ENCODE measurements around the gene LRP8. TPM values are rescaled to one million over a fixed set of nuclear protein-coding genes. Genes with fewer than 3 reads are reported as not detected.

The LRP8 gene
- total and polyA plus RNA-seq, 4 donors, result 2.6 to 20.0 (median 9.6) TPM

DNA sequence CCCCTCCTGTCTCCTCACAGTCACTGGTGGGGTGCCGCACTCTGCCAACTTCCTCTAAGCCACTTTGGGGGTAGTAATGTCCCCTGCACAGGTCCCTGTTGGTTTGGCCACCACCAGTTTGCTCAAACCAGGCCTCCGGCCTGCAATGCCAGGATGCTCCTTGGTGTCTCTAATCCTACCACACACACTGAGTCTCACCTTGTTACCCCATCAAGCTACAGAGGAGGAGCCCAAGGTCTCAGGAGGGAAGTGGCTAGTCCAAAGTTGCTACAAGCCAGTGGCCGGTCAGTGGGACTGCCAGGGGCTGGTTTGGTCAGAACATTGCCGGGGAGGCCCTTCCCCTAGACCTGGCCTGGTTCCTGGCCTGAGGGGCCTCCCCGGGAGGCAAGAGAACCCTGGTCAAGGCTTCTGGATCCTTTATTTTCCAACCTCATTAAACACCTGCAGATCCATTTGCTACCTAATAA is 21.5 kb upstream of the LRP8 start:
- H3K9ac ChIP-seq (ENCODE audit: insufficient read depth in 1 of 2, low read length in 2 of 2), result no peak overlapping the region
- no peaks in the 10 kb centered on the region for H3K36me3 ChIP-seq (ENCODE audit: control insufficient read depth in 4 of 4, insufficient read depth in 4 of 4, low read length in 4 of 4)
- H3K9me3 ChIP-seq (ENCODE audit: control insufficient read depth in 4 of 4, insufficient read depth in 3 of 4, low read length in 3 of 4), result peaks cover 0 to 3% (median 0%) of the 10 kb centered on the region in 4 donors
- no peaks in the 10 kb centered on the region for H3K27me3 ChIP-seq (ENCODE audit: control insufficient read depth in 3 of 3, insufficient read depth in 3 of 3, low read length in 2 of 3)
- TF ChIP-seq, protein P1, sequence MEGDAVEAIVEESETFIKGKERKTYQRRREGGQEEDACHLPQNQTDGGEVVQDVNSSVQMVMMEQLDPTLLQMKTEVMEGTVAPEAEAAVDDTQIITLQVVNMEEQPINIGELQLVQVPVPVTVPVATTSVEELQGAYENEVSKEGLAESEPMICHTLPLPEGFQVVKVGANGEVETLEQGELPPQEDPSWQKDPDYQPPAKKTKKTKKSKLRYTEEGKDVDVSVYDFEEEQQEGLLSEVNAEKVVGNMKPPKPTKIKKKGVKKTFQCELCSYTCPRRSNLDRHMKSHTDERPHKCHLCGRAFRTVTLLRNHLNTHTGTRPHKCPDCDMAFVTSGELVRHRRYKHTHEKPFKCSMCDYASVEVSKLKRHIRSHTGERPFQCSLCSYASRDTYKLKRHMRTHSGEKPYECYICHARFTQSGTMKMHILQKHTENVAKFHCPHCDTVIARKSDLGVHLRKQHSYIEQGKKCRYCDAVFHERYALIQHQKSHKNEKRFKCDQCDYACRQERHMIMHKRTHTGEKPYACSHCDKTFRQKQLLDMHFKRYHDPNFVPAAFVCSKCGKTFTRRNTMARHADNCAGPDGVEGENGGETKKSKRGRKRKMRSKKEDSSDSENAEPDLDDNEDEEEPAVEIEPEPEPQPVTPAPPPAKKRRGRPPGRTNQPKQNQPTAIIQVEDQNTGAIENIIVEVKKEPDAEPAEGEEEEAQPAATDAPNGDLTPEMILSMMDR (IDR thresholded peaks at IDR 0.05; ENCODE audit: control extremely low read depth, extremely low read depth), result no peak
- no peaks in the 10 kb centered on the region for H3K4me1 ChIP-seq (ENCODE audit: control insufficient read depth in 5 of 5, insufficient read depth in 5 of 5, low read length in 5 of 5)
- H3K27ac ChIP-seq (ENCODE audit: low read depth in 1 of 2, low read length in 1 of 2), result no peak overlapping the region
- DNase-seq (no peak), ATAC-seq (ENCODE audit: insufficient read depth, low FRiP score) (no peak)
- no peak overlapping the region for H3K4me3 ChIP-seq
- WGBS, 2 donors, result 66 to 68% methylated on average over 5 of the region's 5 CpGs

DNA sequence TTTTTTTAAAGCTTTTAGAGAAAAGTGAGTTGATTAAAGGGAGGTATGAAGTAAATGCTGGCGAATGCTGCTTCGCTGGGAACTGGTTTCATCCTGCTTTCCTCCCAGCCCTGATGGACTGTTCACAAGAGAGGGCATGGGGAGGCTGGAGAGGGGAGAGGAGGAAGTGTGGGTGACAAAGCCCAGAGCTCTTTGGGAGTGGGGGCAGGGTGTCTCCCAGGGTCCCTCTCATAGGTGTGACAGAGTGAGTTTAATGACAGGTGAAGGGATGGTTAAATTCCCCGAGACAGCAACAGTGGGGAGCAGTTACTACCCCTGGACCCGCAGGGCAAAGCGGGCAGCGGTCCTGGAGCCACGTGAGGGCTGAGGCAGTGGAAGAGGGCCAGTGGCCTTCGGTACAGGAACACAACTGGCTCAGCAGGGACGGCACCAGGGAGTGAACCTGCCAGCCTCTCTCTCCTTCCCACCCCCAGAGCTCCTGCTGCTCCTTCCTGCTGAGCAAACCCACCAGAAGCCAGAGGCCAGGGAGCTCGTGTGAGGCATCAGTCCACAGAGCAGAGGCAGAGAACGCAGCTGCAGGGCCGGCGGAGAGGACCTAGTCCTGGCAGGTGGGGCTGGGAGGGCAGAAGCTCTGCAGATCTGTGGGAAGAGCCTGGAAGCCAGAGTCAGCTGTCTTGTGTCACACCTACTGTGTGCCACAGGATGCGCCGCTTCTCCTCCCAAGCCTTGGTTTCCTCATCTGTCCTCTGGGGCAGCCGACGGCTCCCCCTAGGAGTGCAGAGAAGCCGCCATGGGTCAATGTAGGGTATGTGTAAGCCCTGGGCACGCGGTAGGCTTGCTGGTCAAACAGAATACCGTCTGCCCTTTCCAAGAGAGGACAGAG is 20.9 kb upstream of the LRP8 start:
- H3K36me3 ChIP-seq (ENCODE audit: control insufficient read depth in 4 of 4, insufficient read depth in 4 of 4, low read length in 4 of 4), result no peaks in the 10 kb centered on the region
- H3K9ac ChIP-seq (ENCODE audit: insufficient read depth in 1 of 2, low read length in 2 of 2), result no peak overlapping the region
- no peak for ATAC-seq (ENCODE audit: insufficient read depth, low FRiP score)
- H3K27ac ChIP-seq (ENCODE audit: low read depth in 1 of 2, low read length in 1 of 2), result no peak overlapping the region
- 82 to 91% methylated on average over 21 of the region's 21 CpGs for WGBS, 2 donors
- H3K9me3 ChIP-seq (ENCODE audit: control insufficient read depth in 4 of 4, insufficient read depth in 3 of 4, low read length in 3 of 4), result peaks cover 0 to 3% (median 0%) of the 10 kb centered on the region in 4 donors
- TF ChIP-seq, protein P1 (IDR thresholded peaks at IDR 0.05; ENCODE audit: control extremely low read depth, extremely low read depth), result no peak
- H3K27me3 ChIP-seq (ENCODE audit: control insufficient read depth in 3 of 3, insufficient read depth in 3 of 3, low read length in 2 of 3), result no peaks in the 10 kb centered on the region
- H3K4me3 ChIP-seq, result no peak overlapping the region
- DNase-seq, result peak in 2 of 3 donors; percentile 14 to 71
- H3K4me1 ChIP-seq (ENCODE audit: control insufficient read depth in 5 of 5, insufficient read depth in 5 of 5, low read length in 5 of 5), result no peaks in the 10 kb centered on the region

- H3K4me3 ChIP-seq, result no peak overlapping the region
- peaks cover 0 to 3% (median 0%) of the 10 kb centered on the region in 4 donors for H3K9me3 ChIP-seq (ENCODE audit: control insufficient read depth in 4 of 4, insufficient read depth in 3 of 4, low read length in 3 of 4)
- no peak for ATAC-seq (ENCODE audit: insufficient read depth, low FRiP score)
- H3K9ac ChIP-seq (ENCODE audit: insufficient read depth in 1 of 2, low read length in 2 of 2), result no peak overlapping the region
- H3K27ac ChIP-seq (ENCODE audit: low read depth in 1 of 2, low read length in 1 of 2), result no peak overlapping the region
- no peaks in the 10 kb centered on the region for H3K36me3 ChIP-seq (ENCODE audit: control insufficient read depth in 4 of 4, insufficient read depth in 4 of 4, low read length in 4 of 4)
- TF ChIP-seq, protein P1 (IDR thresholded peaks at IDR 0.05; ENCODE audit: control extremely low read depth, extremely low read depth), result no peak
- DNase-seq, result no peak
- 82 to 88% methylated on average over 3 of the region's 3 CpGs for WGBS, 2 donors
- H3K4me1 ChIP-seq (ENCODE audit: control insufficient read depth in 5 of 5, insufficient read depth in 5 of 5, low read length in 5 of 5), result no peaks in the 10 kb centered on the region
- no peaks in the 10 kb centered on the region for H3K27me3 ChIP-seq (ENCODE audit: control insufficient read depth in 3 of 3, insufficient read depth in 3 of 3, low read length in 2 of 3)
These were observed 18.9 kb upstream of the LRP8 start for GRCh38 chr1:53346814-53347176.
